ENCODE measurements around the gene C18orf32.

Gene C18orf32

DNA sequence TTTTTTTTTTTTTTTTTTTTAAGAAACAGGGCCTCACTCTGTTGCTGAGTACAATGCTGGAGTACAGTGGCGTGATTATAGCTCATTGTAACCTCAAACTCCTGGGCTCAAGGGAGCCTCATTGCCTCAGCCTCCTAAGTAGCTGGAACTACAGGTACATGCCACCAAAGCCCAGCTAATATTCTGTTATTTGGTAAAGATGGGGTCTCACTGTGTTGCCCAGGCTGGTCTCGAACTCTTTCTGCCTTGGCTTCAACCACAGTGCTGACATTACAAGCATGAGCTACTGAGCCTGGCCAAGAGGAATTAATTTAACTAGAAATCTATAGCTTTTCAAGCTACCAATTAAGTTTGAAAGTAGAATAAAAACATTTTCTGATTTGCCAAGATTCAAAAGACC lies 54.4 kb downstream of the C18orf32 start:
- no peak for DNase-seq (ENCODE audit: low read depth, low spot score)
- no peak overlapping the region for H3K27ac ChIP-seq

DNA sequence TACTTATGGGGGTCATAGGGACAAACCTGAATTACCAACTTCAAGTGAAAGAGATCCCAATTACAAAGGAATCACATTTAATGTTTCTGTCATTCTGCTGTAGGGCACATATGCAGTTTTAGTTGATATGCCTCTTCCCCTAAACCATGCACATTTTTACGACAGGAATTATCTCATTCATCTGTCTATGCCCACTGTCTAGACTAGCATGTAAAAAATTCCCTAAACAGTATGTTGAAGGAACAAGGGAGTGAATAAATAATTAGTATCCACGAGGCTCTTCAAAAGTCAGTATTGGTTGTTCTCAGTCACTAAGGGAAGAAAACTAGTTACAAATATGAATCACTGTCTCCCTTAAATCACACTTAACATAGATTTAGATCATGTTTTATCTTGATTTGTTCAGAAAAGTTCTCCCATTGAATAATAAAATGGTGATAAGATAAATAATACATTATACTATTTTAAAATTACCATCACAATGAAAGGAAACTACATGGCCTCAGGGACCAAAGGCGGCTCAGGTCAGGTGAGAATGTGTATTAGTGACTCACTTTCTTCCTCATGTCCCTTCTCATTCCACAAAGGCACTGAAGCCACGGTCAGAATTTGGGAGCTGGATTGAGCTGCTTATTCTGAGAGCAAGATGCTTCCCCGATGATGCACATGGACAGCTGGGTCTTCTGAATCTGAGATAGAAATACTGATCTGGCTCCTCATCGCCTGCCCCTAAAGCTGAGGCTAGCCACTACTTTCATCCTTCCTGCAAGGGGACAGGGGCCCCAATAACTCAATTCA lies 55.7 kb downstream of the C18orf32 start:
- no peak for DNase-seq (ENCODE audit: low read depth, low spot score)
- no peak overlapping the region for H3K27ac ChIP-seq
